HG03025 (cell line): Measurements from ENCODE around the gene PDSS1.
A peak's percentile ranks its signal among the peaks of the same experiment; 100 is the strongest.
"Not testable (repeated sequence)": the region's sequence is repeated elsewhere in the genome, so short reads cannot be mapped to it uniquely, and the experiment has no call there.

ENCODE experiments used
- ATAC-seq: cut with Tn5 transposase; IDR thresholded peaks from one replicate; pipeline ENCODE4 v1.9.1; 2021; ENCODE audit warnings: mild to moderate bottlenecking, moderate library complexity; ENCODE audit not compliant: unreplicated experiment, low FRiP score

Gene PDSS1, protein sequence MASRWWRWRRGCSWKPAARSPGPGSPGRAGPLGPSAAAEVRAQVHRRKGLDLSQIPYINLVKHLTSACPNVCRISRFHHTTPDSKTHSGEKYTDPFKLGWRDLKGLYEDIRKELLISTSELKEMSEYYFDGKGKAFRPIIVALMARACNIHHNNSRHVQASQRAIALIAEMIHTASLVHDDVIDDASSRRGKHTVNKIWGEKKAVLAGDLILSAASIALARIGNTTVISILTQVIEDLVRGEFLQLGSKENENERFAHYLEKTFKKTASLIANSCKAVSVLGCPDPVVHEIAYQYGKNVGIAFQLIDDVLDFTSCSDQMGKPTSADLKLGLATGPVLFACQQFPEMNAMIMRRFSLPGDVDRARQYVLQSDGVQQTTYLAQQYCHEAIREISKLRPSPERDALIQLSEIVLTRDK

DNA sequence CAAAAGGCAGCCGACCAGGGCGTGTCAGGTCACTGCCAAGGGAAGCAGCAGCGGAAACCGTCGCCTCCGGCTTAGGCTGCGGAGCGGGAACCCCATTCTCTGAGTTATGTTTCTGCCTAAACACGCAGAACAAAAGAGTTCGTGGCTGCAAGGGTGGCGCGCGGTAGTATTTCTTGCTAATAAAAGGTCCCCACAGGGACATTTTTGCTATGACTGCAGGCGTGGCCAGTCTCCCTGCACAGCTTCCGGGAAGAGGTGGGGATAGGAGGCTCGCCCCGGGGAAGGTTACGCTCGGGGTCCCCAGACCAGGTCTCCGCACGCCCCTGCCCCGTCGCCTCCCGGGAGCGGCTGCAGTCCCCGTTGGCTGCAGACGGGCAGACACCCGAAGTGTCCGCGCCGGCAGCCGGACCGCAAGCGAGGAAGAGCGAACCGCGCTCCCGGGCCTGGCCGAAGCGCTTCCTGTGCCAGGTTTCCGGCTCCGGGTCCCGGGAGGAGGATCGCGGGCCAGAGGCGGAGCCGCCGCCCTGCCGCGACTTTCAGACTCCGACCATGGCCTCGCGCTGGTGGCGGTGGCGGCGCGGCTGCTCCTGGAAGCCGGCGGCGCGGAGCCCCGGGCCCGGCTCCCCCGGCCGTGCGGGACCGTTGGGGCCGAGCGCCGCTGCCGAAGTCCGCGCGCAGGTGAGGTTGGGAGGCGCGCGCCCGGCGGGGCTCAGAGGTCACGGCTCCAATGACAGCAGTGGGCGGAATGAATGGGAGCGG lies at the start of gene PDSS1:
Gene PDSS1 (plus strand): TSS at position 539 of the 759 bp plus-strand sequence. CDS start 11 bp downstream, at position 550.
- peak; percentile 84 for ATAC-seq

DNA sequence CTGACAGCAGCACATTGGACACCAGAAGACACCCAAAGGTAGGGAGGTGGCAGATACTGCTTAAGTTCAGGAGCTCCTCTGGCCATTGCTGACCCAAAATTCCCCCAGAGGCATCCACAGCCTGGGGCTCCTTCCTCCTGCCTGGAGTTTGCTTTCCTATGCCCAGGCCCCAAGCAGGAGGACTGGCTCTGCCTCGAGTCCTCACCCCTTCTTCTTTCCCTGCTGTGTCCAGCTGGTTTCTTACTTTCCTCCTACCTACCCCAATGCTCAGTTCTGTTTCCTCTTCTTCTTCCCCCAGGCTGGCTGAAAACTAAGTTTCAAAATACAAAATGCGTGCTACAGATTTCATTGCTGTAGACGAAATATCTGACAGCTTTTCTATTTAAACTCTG lies 49.3 kb upstream of the PDSS1 start:
- not testable (repeated sequence) for ATAC-seq

DNA sequence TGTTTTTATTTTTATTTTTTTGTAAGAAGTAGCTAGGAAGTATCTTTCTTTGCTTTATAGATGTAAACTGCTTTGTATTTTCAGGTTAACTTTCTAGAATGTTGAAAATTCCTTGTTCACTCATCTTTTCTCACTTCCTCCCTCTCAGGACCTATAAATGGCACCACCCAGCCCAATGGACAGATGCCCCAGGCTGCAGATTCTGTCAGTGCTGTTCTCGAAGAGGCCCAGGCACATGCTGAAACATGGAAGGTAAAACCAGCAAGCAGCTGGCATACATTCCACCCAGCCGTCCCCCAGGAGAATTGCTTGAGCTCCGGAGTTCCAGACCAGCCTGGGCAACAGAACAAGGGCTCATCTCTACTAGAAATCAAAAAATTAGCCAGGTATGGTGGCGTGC lies 47.1 kb upstream of the PDSS1 start:
- no peak for ATAC-seq

DNA sequence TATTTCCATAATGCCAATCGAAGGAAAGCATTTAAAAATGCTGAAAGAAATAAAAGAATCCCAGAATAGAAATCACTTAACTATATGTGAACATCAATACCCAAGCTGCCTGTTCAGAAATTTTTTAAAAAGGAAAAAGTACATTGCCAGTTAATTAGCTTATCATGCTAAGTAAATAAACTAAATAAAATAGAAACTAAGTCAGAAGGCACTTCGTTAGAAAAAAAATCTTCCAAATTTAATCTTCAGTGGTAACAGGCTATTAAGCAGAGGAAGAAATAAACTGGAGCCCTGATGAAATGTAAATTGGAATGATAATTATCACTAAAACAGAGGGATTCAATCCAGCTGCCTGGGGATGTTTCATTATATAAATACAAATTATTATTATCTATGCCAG lies 46.0 kb upstream of the PDSS1 start:
- not testable (repeated sequence) for ATAC-seq

DNA sequence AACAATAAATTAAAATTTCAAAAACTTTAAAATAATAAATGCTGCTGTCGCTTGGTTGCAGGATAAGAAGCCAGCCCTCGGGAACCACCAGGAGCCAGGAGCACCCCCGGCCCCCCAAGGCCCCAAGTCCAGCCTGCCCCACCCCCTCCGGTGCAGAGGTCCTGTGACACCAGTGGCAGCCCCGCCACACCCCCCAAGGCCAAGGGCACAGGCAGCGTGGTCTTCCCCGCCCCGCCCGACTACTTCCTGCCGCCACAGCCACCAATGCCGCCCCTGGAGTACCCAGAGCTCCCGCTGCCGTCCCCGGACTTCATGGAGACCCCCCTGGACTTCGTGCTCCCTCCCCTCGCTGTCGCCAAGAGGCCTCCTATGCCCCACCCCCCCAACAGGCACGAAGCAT lies 44.5 kb upstream of the PDSS1 start:
- ATAC-seq = no peak

DNA sequence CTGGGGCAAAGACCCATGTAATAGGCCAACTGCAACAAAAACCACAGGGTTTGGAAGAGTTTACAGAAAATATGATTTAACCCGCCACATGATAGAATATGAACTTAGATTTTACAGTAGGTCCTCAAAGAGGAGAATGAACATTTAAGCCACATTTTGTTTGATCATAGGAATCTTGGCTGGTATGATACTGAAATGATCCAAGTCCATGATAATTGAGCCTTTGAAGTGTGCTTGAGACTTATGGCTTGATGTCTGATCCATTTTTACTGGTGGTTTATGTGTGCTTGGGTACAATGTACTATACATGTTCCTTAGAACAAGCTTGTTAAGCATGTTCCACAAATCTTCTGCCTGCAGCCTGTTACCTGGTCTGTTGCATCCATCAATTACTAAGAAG lies 41.8 kb upstream of the PDSS1 start:
- no peak for ATAC-seq

DNA sequence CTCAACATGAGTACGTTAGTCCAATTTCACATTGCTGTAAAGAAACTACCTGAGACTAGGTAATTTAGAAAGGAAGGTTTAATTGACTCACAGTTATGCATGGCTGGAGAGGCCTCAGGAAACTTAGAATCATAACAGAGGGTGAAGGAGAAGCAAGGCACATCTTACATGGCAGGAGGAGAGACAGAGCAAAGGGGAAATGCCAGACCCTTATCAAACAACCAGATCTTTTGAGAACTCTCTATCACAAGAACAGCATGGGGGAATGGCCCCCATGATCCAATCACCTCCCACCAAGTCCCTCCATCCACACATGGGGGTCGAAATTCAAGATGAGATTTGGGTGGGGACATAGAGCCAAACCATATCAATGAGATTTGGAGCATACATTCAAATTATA lies 34.6 kb upstream of the PDSS1 start:
- no peak for ATAC-seq

DNA sequence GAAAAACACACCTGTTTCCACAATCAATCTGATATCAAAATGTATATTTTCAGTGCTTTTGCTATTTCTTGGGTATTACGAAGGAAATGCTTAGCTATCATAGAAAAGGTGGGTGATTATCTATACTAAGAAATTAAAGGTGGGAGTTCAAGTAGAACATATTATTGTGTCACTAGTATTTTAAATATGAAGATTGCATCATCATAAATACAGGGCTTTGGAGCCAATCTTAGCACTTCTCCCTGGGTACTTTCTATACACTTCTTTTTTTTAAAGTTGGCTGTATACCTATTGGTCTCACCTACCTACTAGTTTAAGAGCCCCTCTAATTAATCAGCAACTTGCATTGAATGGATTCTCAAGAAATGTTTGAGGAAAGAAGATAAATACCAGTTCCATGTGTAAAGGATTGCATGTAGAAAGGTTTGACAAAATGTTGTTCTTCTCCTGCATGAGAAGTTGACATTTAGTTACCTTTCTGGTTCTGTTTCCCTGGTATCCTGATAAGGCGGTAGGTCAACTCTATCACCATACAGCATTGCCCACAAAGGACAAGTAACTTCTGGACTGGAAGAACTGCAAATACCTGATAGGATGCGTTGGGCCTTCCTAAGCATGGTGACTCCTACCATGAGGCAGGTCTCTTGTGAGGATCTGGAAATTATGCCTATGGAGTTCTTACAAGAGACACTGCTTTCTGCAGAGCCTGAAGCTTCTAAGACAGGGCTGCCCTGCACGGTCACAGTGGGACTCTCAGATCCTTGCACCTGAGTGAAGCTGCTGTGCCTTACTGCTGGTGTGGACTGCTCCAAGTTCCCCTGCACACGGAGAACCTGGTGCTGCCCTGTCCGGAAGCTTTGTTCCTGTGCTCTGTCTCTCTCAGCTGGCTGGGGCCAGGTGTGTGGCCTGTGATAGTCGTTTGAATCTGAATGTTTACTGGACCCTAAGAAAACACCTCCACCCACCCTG lies 32.1 kb upstream of the PDSS1 start:
- ATAC-seq = no peak

DNA sequence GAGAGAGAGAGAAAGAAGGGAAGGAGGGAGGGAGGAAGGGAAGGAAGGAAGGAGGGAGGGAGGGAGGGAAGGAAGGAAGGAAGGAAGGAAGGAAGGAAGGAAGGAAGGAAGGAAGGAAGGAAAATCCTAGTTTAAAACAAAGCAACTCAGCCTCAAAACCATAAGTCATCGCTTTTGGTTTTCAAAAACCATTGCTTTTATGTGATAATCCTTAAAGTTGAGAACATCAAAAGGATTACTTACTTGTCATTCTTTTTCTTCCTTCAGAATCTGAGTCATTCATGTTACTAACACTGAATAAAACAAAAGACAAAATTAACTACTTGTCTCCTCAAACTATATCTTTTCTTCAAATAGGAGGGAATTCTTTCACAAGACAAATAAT lies 21.6 kb upstream of the PDSS1 start:
- ATAC-seq = no peak

DNA sequence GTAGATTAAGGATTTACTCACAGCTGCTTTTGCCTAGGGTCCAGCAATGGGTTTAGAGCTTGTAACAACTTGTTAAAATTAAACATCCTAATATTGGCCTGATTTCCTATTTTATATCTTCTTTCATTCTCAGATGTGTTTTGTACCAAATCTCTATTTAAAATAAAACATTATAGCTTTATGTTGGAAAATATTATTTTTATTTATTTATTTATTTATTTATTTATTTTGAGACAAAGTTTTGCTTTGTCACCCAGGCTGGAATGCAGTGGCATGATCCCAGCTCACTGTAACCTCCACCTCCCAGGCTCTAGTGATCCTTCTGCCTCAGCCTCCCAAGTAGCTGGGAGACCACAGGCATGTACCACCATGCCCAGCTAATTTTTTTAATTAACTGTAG lies 17.9 kb upstream of the PDSS1 start:
- no peak for ATAC-seq

DNA sequence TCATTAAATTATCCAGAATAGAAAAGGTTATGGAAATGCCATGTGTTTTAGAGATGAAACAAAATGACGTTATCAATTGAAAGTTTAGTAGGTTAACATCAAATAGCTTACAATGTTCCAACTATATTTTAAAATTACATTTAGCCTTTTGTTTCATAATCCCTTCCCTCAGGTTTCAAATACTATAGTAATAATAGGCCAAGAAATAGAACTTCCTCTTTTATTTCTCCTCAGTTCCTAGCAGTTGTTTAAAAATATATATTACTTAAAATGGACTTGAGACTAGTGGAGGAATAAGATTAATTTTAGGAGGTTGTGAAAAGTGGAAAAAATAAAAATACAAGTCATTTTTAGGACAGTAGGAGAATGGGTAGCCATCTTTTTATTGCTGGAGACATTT lies 16.4 kb upstream of the PDSS1 start:
- no peak for ATAC-seq

DNA sequence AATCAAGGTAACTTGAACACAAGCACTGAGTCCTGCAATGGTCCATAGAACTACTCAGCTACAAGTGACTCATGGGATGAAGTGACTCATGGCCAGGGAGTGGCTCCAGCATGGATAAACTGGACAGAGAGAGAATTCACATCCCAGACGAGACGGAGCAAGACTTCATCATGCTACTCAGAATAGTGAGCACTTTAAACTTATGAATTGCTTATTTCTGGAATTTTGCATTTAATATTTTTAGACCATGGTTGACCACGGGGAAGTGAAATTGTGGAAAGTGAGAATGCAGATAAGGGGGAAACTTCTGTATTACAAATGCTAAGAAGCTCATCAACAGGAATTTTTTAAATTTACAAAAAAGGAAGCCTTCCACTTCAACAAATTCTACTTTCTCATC lies 15.5 kb upstream of the PDSS1 start:
- not testable (repeated sequence) for ATAC-seq

DNA sequence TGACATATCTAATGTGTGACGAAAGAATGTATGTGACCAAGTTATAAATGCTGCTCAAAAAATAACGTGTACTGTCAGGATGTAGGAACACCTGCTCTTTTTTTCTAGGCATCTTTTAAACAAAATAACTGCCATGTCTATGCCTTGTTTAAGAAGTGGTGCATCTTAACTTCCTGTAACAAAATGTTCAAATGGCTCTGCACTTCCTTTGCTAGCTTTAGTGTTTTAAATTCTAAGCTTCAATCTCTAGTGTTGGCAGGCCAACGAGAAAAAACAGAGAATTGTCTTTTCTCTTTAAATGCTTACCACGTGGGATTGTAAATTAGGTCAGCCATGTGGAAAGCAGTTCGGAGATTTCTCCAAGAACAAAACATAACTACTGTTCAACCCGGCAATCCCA lies 14.6 kb upstream of the PDSS1 start:
- ATAC-seq = no peak

DNA sequence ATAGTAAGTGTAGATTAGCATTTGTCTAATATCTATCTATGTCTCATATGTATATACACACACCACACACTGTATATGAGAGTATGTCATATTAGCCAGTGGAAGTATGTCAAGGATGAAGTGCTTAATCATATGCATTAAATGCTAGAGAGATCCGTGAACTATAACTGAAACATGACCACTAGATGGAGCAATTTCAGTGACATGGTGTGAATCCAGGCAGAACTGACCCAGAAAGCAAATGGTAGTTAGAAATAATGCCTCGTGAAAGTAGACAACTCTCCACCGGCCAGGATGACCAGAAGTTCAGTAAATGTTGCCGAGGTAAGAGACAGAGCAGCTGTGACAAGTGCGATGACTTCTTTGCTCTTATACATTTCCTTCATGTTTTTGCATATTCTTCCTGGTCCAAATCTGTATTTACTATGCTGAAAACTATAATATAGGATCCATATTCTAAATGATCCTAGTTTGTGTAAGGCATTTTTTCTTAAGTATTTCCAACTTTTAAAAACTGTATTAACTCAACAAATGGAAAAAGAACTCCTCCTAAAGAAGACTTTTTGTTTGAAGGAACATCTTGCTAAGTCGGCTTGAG lies 12.7 kb upstream of the PDSS1 start:
- ATAC-seq = peak; percentile 84

DNA sequence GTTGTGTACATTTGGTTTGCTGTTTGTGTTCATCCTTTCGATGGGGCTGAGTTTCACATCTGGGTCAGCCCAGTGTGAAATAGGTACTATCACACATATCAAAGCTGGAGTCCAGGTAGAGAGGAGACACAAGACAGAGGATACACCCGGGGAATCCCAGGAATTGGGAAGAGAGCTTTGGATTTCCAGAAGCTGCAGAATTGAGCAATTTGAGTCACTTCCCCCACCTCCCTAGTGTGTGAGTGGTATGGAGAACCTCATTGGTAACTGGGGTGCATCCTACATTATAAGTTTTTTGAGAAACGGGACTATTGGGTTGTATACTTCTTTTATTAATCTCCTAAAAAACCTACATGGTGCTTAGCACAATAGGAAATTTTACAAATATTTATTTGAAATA lies 12.1 kb upstream of the PDSS1 start:
- ATAC-seq = no peak

DNA sequence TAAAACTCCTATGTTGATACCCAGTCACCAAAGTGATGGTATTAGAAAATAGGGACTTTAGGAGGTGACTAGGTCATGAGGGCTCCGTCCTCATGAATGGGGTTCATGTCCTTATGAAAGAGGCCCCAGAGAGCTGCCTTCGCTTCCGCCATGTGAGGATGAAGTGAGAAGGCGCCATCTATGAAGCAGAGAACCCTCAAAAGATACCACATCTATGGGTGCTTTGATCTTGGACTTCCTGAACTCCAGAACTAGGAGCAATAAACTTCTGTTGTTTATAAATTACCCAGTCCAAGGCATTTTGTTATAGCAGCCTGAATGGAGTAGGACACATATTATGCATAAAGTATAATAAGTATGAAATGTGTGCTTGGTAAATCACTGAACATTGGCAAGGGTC lies 8.1 kb upstream of the PDSS1 start:
- ATAC-seq = no peak

DNA sequence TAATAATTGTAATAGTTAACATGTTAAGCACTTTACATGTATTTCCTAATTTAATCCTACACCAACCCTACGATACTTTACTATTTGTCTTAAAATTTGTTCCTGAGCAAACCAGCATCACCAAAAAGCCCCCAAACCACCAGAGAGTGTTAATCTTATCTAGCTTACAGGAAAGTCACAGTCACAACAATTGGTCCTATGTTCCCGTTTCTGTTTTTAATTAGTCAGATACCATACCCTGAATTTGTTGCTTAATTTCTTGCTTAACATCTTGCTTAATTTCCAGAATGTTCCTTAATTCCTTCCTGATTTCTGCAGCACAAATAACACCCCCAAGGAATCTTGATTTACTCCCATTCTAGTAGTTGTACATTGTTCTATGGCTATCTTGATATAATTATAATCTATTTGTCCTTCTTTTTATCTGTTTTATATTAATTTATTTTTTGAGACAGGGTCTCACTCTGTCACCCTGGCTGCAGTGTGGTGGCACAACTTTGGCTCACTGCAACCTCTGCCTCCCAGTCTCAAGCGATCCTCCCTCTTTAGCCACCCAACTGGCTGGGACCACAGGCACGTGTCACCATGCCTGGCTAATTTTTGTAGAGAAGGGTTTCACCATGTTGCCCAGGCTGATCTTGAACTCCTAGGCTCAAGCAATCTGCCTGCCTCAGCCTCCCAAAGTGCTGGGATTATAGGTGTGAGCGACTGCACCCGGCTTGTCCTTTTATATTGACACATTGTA lies 6.6 kb upstream of the PDSS1 start:
- ATAC-seq = no peak

DNA sequence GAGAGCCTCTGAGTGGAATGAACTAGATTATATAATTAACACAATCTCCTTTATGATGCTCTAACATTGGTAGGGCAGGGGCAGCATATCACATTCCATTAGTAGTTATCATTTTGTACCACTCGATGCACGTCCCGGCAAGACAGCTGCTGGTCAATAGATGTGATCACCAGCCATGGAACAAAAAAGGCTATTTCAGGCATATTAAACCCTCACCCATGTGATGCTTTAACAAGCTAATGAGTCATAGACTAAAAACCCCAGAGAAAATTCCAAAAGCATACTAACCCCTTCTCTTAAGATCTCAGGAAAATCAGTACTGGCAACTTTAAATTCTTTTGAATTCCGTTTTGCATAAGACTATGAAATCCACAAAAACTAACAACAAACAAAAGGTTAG lies 3.0 kb upstream of the PDSS1 start:
- not testable (repeated sequence) for ATAC-seq

DNA sequence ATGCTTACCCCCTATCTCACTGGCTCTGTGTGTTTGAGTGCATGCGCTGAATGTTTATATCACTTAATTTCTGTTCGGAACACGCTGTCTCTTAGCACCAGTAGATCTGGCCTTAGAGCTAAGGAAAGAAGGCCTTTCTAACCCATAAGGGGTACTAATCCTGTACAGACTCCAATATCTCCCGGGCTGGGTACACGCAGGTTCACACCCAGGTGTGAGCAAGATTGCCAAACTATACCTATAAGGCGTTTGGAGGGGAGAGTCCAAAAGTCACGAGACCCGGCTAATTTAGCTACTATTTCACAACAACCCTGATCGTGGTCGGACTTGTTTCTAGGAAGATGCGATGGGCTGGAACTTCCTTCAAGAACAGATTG lies 727 bp upstream of the PDSS1 start:
- ATAC-seq = peak; percentile 2
